Breast epithelium (tissue), 3 donors: Measurements from ENCODE around the gene C1QTNF4.

Experiments
- CTCF ChIP-seq, 3 donors: fragments of 450-650 bp; IDR thresholded peaks; one replicate each; pipeline ENCODE4 v1.5.1; 2016 to 2017; ENCODE audit warnings: antibody characterized with exemption in 3 of 3, mild to moderate bottlenecking in 3 of 3, moderate library complexity in 3 of 3
- POLR2A ChIP-seq: fragments of 450-650 bp; IDR thresholded peaks from one replicate; pipeline ENCODE4 v1.6.1; 2016; ENCODE audit warnings: antibody characterized with exemption, mild to moderate bottlenecking, moderate library complexity

- TF ChIP-seq CTCF (IDR thresholded peaks at IDR 0.05) (no peak), POLR2A (no peak)
Measured at GRCh38 chr11:47589118-47589517, 5.1 kb downstream of the C1QTNF4 start.
